Right ventricle myocardium superior (tissue), 1 donor: ENCODE measurements around the gene SEMA5B. TPM values are rescaled to one million over a fixed set of nuclear protein-coding genes. Genes with fewer than 3 reads are reported as not detected.
A peak's percentile ranks its signal among the peaks of the same experiment; 100 is the strongest.

Experiments used
- ATAC-seq: fragments of 200-7000 bp; cut with Tn5 transposase; one replicate; pipeline ENCODE4 v1.9.1; 2020; ENCODE audit warnings: mild to moderate bottlenecking; ENCODE audit not compliant: poor library complexity
- DNase-seq: peaks from one replicate; pipeline ENCODE4 v3.0.0-alpha.2; 2020
- intact Hi-C: fragments of 100-400 bp; cut with DNase I; formaldehyde crosslinking; loops from one replicate; pipeline ENCODE4 v1.11.2; 2022
- total RNA-seq: library from RNA; stranded (reverse); fragmentation: NEBNext Ultra II Directional; extraction: Animal tissue kit (Norgen Biotek cat#: 25700); gene quantifications from one replicate; pipeline ENCODE4 v1.2.1, GENCODE V29; 2021
- donor health status: DM: no; HTN: yes; CAD: no; lungs with severe emphysema.

The SEMA5B gene
- total RNA-seq, 1 donor from 2014 or later = 2.1 TPM

DNA sequence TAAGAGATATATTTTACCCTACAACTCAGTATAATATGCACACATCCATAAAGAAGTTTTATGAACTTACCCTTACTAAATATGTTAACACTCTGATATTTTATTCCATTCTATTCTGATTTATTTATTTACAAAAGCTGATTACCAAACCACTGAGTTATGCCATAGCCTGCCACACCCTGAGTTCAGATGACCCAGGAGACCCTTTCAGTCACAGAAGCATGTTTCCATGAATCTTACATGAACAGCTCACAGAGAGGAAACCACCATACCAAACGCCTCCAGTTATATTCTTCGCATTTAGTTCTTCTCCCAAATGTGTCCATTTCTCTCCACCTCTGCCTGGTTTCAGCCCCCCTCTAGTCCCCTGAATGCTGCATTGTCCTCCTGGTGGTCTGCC is 103.5 kb downstream of the SEMA5B start:
- ATAC-seq = no peak
- no peak for DNase-seq
- intact Hi-C loops = no loop called here

DNA sequence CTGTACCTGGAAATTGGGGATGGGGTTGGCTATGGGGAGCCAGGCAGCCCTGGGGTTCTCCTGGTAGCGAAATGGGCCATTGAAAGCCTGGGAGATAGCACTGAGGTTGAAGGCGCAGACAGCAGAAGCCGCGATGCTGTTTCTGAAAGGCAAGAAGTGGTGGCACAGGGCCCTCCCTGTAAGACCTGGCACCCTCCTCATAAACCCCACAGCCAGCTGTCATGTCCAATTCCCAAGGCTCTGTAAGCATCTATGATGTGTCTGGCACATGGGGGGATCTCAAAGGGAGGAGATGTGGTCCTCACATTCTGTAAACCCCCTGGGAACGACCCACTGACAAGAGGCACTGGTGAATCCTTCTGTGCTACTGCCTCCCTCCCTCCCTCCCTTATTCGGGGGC is 104.0 kb downstream of the SEMA5B start:
- DNase-seq (no peak), ATAC-seq (no peak)
- intact Hi-C loops = no loop called here

DNA sequence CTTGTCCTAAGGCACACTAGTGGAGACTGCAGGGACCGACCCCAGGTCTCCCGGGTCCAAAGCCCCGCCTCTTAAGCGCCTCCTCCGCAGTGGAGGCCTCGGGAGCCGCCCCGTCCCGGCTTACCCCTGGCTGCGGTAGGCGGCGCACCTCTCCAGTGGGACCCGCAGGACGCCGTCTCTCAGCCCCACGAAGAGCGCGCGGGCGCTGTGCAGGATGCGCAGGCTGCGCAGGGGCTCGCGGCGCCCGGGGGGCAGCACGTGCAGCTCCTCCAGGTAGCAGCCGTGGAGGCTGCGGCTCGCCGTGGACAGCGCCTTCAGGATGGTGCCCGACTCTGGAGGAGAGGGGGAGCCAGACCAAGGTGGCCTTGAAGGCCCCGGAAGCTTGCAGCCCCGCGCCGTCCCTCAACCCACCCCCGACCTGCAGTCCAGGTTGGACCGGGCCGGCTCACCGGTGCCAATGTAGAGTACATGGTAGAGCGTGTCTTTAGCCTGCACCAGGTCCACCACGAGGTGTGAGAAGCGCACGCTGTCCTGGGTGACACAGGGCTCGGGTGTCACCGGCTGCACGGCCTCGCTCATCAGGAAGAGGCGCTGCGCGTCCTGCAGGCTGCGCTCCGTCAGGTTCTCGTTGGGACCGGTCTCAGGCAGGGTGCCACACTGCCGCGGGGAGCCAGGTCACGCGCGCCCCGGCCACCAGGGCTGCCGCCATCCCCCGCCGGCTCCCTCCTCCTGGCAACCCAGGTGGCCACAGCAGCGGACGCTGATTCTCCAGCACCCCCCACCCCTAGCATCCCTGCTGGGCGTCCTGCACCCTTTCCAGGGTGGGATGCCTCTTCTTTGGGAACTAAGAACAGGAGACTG is 105.5 kb downstream of the SEMA5B start:
- ATAC-seq (no peak), DNase-seq (no peak)
- intact Hi-C loops = no loop called here

DNA sequence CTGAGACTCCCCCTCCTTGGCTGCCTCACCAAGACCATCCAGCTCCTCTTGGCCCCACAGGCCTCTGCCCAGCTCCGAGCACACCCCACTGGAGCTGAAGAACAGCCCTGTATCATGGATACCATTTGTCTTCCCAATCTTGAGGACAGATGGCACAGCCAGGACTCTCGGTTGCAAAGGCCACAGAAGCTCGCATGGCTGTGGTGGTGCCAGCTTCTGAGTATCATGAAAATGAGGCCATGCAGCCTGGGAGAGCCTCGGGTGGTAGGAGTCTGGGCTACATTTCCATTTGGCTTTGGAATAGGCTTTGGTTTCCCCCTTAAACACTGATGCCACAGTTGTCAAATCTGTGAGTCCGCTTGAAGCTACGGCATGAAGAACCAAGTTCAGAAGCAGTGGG is 106.6 kb downstream of the SEMA5B start:
- intact Hi-C loops = no loop called here
- no peak for ATAC-seq

DNA sequence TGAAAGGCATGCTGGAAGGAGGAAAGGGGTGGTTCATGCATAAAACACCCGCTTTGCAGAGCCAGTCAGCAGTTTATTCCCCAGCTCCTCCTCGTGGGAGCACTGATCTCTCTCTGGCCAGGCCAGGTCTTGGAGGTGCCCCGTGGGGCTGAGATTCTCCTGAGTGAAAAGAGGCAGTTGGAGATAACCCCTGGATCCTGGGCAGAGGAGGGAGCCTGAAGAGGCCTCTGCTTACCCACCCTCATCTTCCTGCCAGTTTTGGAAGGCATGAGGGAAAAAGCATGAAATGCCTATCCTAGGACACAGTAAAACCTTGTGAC is 108.3 kb downstream of the SEMA5B start:
- no peak for DNase-seq
- intact Hi-C loops = no loop called here
- no peak for ATAC-seq

More for the DNA sequence above, 106.6 kb downstream of the SEMA5B start:
- DNase-seq = no peak

DNA sequence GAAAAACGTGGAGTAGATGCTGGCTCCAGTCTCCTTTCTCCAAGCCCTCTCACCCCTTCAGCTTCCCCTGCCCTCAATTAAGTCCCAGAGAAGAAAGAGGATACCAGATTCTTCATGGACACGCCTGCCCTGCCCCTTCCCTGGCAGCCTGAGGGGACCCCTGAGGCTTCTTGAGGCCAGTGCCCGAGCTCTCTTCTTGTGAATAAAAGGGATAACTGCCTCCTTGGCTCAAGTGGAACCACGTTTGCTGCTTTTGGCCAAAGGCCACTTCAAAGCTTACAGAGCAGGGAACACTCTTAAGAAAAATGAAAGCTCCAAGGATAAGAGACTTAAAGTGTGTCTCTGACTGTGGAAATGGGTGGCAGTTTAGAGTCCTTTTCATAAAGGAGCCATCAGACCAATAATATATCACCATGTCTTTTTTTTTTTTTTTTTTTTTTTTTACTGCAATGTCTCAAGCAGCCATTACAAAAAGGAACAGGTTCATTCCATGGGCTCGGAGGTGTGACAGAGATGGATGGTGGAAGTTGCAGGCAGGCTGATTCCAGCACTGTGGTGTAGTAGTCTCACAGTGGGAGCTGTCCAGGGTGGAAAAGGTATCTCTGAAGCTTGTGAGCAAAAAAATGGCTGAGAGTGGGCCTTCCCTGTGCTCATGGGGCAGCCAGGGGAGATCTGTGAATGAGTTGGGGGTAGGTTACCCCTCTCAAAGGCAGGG is 108.8 kb downstream of the SEMA5B start:
- DNase-seq (no peak), ATAC-seq (no peak)
- intact Hi-C loops = no loop called here

DNA sequence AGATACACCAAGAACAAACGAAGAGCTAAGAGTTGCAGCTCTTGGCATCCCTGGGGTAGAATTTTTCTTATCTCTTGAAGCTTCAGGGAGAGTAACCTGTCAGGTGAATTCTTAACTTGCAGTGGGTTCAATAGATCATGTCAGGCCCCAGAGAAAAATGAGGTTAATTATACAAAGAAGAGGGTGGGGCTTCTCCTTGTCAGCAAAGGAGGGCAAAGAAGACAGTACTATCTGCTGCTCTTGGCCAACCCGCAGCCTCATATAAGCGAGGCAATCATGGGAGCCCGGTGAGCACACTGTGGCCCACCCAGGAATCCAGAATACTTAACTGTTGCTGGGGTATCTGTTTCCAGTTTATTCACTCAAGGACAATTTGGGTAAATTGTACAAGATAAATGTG is 110.2 kb downstream of the SEMA5B start:
- intact Hi-C loops = no loop called here
- ATAC-seq (no peak), DNase-seq (no peak)

DNA sequence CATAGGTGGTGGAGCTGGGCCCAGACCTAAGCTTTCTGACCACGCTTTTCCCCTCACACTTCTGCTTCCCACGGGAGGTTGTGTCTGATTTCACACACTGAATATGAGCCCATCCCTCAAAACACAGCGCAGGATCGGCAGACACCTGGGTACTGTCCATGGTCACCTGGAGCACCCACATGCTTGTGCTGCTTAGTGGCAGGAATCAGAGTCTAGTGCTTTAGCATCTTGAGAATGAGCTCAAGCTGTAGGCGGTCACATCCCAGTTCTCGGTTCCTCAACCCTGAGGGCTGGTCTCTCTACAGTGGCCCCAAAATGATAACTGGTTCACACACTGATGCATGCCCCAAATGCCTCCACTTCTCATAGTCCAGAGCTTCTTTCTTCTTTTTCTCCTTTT is 111.0 kb downstream of the SEMA5B start:
- DNase-seq (no peak), ATAC-seq (no peak)
- intact Hi-C loops = no loop called here

DNA sequence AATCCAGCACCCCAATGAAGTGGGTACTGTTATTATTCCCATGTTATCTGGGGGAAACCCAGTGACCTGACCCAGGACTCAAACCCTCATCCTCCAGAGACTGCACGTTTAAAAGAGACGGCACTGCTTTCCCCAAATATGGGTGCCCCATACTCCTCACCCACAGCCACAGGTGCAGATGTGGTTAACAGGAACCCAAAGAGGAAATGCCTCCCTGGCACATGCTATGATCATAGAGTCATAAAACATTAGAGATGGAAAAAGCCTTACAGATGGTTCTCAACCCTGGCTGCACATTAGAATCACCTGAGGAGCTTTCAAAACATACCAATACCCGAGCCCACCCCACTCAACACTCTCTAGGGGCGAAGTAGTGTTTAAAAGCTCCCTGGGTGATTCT is 111.5 kb downstream of the SEMA5B start:
- ATAC-seq = no peak
- DNase-seq = no peak
- intact Hi-C loops = no loop called here

DNA sequence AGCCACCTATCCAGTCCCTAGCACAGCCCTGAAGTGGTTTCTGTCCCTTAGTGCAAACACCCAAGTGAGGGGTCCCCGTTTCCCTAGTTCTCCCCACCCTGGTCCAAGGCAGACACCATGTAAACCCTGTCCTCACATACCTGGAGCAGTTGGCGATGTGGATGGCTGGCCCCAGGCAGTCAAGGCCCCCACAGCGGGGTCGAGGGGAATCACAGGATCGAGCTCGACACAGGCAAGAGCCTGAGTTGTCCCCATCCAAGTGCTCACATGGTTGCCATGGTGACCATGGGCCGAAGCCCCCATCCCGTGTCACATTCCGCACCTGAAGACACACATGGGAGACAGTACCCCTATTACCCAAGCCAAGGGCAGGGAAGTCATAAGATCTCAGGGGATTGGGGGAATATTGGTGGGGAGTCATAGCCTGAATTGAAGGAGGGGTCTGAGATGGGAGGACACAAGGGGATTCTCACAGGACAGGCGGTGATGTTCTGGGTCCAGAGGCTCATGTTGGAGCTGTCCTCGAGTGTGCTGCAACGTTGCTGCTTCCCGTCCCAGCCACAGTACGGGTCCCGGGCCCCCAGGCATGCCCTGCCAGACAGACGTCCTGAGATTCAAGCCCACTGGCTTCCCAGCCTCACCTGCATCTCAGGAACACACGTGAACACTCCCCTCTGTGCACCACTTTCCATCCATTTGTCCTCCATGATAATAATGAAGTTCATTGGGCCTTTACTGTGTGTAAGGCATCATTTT is 112.1 kb downstream of the SEMA5B start:
- DNase-seq (no peak), ATAC-seq (no peak)
- intact Hi-C loops = no loop called here

DNA sequence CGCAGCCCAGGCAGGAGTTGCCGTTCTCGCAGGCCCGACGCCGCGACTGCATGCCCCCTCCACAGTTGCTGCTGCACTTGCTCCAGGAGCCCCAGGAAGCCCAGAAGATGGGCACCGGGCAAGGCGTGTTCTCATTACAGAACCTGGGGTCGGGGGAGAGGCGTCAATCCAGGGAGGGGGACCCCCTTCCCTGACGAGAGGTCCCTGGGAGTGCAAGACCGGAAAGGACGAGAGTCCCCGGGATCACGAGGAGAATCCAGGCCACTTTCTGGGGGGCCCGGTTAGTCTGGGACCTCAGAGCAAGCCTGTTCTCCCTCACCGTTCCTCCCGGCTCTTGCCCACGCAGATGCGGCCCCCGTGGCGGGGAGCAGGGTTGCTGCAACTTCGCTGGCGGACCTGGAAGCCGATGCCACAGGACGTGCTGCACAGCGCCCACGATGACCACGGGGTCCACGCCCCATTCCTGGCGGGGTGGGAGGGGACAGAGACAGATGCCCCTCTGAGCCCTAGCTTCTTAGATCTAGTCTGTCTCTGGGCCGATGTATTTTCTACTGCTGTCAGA is 113.9 kb downstream of the SEMA5B start:
- intact Hi-C loops = no loop called here
- ATAC-seq (no peak), DNase-seq (no peak)

DNA sequence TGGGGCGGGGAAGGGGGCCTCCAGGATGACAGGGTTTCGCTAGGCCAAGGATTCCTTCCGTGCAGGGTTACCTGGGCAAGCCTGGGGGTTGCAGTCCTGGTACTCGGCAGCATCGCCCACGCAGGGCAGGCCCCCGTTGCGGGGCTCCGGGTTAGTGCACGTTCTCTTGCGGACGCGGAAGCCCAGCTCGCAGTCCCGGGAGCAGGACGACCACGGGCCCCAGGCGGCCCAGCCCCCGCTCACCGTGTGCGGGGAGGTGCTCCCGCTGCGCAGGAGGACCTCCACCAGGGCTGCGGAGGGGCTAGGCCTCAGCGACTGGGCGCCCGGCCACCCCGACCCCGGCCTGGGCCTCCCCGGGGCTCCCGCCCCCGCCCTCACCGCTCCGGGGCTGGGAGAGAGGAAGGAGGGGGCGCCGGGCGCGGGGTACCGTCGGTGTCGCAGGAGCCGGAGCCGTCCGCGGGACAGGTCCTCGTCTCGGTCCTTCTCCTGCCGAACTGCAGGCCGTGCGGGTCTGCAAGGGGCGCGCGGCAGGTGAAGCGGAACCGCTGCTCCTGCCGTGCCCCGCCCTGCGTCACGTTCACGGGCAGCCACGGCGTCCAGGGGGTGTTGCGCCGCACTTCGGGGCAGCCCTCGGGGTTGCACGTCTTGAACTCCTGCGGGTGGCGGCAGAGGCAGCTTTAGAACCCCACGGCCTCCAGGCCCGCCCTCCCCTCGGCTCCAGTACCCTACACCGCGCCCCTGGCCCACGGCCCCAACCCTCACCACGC is 114.6 kb downstream of the SEMA5B start:
- intact Hi-C loops = no loop called here
- ATAC-seq (no peak), DNase-seq (no peak)

DNA sequence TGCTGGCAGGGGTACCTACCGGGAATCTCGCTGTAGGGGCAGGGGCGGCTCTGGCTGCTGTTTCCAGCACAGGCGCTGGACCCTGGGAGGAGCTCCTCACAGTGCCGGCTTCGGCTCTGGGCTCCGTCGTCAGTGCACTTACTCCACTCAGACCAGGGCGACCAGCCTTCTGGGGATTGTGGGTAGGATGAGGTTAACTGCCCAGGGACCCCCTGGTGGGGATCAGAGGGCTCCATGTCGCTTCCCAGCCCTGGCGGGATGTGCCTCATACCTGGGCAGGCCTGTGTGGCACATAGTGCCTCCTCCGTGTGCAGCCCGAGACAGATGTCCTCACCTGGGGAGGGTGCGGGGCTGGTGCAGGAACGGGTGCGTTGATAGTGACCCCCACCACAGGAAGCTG is 115.7 kb downstream of the SEMA5B start:
- no peak for DNase-seq
- ATAC-seq = no peak
- intact Hi-C loops = no loop called here

DNA sequence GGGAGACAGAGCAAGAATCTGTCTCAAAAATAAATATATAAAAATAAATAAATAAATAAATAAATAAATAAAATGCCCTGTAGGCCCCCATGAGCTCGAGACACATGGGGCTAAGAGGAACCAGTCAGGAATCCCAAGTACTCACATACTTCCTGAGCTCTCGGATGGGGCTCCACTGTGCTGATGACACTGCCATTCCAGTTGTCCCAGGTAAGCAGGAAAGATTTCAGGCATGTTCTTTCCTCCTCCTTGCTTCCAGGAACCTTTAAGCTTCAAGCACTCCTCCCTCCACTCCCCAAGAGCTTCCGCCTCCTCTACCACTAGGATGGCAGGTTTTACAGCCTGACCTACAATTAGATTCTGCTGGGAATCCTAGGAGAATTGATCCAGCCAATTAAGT is 119.3 kb downstream of the SEMA5B start:
- no peak for DNase-seq
- intact Hi-C loops = no loop called here

DNA sequence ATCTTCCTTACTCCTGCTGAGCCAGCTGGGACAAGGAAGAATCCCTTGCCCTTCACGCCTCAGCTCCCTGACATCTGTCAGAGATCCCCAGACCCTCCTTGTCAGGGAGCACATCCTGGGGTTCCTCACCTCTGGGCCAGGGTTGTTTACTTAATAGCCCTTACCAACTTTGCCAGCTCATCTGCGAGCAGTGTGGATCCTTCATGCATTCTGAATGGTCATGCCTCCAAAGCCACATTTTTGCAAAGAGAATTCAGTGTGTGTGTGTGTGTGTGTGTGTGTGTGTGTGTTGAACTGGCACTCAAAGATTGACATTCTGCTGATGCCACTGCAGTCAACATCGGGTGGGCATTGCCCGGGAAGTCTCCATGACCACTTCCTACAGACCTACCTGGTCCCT is 120.1 kb downstream of the SEMA5B start:
- ATAC-seq (no peak), DNase-seq (no peak)
- intact Hi-C loops = no loop called here

More for the DNA sequence above, 119.3 kb downstream of the SEMA5B start:
- ATAC-seq = no peak

DNA sequence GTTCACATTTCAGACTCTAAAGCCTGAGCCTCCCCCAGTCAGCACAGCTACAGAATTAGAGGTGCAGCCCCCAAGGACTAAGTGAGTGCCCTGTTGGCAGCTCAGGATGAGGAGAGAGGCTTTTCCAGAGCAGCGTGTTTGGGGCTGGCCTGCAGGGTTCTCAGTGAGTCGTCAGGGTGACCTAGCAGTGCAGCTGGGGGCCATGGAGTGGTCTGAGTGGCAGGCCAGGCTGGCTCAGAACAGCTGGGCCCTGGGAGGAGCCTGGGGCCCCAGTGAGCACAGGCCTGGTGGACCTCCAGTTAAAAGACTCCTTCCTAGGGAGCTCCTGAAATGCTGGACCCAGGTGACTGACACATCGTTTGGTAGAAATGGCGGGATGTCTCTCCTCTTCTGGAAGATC is 124.4 kb downstream of the SEMA5B start:
- intact Hi-C loops = no loop called here
- DNase-seq = no peak
- no peak for ATAC-seq

DNA sequence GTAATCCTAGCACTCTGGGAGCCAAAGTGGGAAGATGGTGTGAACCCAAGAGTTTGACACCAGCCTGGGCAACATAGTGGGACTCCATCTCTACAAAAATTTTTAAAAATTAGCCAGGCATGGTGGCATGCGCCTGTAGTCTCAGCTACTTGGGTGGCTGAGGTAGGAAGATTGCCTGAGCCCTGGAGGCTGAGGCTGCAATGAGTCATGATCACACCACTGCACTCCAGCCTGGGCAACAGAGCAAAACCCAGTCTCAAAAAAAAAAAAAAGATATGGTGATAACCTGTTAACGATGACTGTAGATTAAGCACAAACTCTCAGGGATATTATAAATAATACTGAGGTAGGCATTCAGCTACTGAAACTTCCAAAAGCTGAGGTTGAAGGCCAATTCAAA is 125.2 kb downstream of the SEMA5B start:
- ATAC-seq = no peak
- intact Hi-C loops = no loop called here
- no peak for DNase-seq

DNA sequence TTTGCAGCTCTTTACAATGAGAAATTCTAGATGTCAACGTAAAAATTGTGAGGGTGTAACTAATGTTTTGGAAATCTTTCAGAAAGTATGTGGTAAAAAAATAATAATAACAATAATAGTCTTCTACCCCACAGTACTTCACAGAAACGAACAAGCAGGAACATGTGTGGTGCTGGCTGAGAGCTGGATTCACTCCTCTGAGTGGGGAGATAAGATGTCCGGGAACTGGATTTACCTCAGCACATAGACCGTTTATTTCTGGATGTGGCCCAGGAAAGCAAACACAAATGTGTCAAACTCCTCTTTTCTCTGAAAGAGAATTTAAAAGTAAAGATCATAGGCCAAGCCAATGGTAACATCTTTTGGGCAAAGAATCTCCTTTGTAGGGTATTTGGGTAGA is 129.3 kb downstream of the SEMA5B start:
- intact Hi-C loops = no loop called here
- DNase-seq (no peak), ATAC-seq (peak; percentile 71)
